NOMO-1 (cell line): ENCODE data around the gene TMEM273.

Experiments used
- DNase-seq, 2 experiments: peaks; one replicate each; lab custom pipeline; 2025; ENCODE audit not compliant: unreplicated experiment in 2 of 2; lab: John Stamatoyannopoulos, UW

The TMEM273 gene

GRCh38 chr10:49187950-49188761 lies at the start of gene TMEM273:
TMEM273 (minus strand) TSS chr10:49188391; CDS start chr10:49188336, 55 bp downstream.
- DNase-seq, result peak; percentile 52 to 70

- no peak for DNase-seq
These were observed 49.8 kb upstream of the TMEM273 start for GRCh38 chr10:49237985-49238384.

- DNase-seq, result no peak
These were observed 47.2 kb upstream of the TMEM273 start for GRCh38 chr10:49235392-49235791.

GRCh38 chr10:49231086-49231820 lies 43.1 kb upstream of the TMEM273 start:
- no peak for DNase-seq

GRCh38 chr10:49230004-49230403 lies 41.8 kb upstream of the TMEM273 start:
- no peak for DNase-seq

- DNase-seq, result no peak
These were observed 40.5 kb upstream of the TMEM273 start for GRCh38 chr10:49228677-49229076.

- DNase-seq, result no peak
These were observed 39.2 kb upstream of the TMEM273 start for GRCh38 chr10:49227406-49227805.

- no peak for DNase-seq
These were observed 38.4 kb upstream of the TMEM273 start for GRCh38 chr10:49226594-49226993.

- DNase-seq, result no peak
These were observed 37.2 kb upstream of the TMEM273 start for GRCh38 chr10:49225218-49225876.

GRCh38 chr10:49223205-49223604 lies 35.0 kb upstream of the TMEM273 start:
- no peak for DNase-seq

GRCh38 chr10:49222170-49222569 lies 34.0 kb upstream of the TMEM273 start:
- DNase-seq, result no peak

- DNase-seq, result no peak
These were observed 32.5 kb upstream of the TMEM273 start for GRCh38 chr10:49220679-49221078.

GRCh38 chr10:49220031-49220430 lies 31.8 kb upstream of the TMEM273 start:
- no peak for DNase-seq

- DNase-seq, result no peak
These were observed 31.1 kb upstream of the TMEM273 start for GRCh38 chr10:49219248-49219647.

GRCh38 chr10:49218480-49218879 lies 30.3 kb upstream of the TMEM273 start:
- DNase-seq, result no peak

- no peak for DNase-seq
These were observed 29.5 kb upstream of the TMEM273 start for GRCh38 chr10:49217645-49218044.

- DNase-seq, result no peak
These were observed 25.0 kb upstream of the TMEM273 start for GRCh38 chr10:49213211-49213610.

GRCh38 chr10:49212783-49213182 lies 24.6 kb upstream of the TMEM273 start:
- DNase-seq, result peak in 1 of 2 experiments; percentile 5

- DNase-seq, result no peak
These were observed 23.9 kb upstream of the TMEM273 start for GRCh38 chr10:49212076-49212475.

GRCh38 chr10:49208996-49209395 lies 20.8 kb upstream of the TMEM273 start:
- no peak for DNase-seq

- DNase-seq, result no peak
These were observed 19.8 kb upstream of the TMEM273 start for GRCh38 chr10:49207936-49208487.
